Naive thymus-derived CD4-positive, alpha-beta T cell (primary cell): ENCODE data around the gene PCYT1A. TPM values are rescaled to one million over a fixed set of nuclear protein-coding genes. Genes with fewer than 3 reads are reported as not detected.

ENCODE experiments used
- ATAC-seq: fragments of 150-1000 bp; cut with Tn5 transposase; 2 replicates; pipeline ENCODE4 v1.10.0; 2021; ENCODE audit warnings: mild to moderate bottlenecking, moderate library complexity
- CTCF ChIA-PET: fragments of 350-600 bp; sonication (Branson Sonifier 250); formaldehyde crosslinking; loops from one replicate; lab custom pipeline; 2021; ENCODE audit warnings: antibody characterized with exemption; lab: Charles Lee
- POLR2A ChIA-PET: fragments of 350-600 bp; sonication (Branson Sonifier 250); formaldehyde crosslinking; loops from one replicate; lab custom pipeline; 2021; ENCODE audit warnings: antibody characterized with exemption, inconsistent platforms; lab: Charles Lee
- DNase-seq, 9 donors: peaks; one replicate each; pipeline versions ENCODE4 v3.0.0 to v3.0.0-alpha.2; 2020 to 2022; ENCODE audit warnings: mixed read lengths in 1 of 9
- H3K27ac ChIP-seq: one replicate; pipeline ENCODE4 v1.7.0; 2013; ENCODE audit warnings: mild to moderate bottlenecking, low read depth, low read length, moderate library complexity
- H3K27me3 ChIP-seq, 2 donors: one replicate each; pipeline ENCODE4 v1.7.0; 2013; ENCODE audit warnings: low read length in 2 of 2, mild to moderate bottlenecking in 2 of 2, moderate library complexity in 2 of 2; ENCODE audit not compliant: control insufficient read depth in 2 of 2, insufficient read depth in 2 of 2
- H3K36me3 ChIP-seq, 3 experiments: 1 replicate in 2 of 3; 2 replicates in 1 of 3; pipeline ENCODE4 v1.7.0; 2013; ENCODE audit warnings: low read length in 3 of 3, mild to moderate bottlenecking in 3 of 3, moderate library complexity in 1 of 3; ENCODE audit not compliant: insufficient read depth in 3 of 3, control insufficient read depth in 2 of 3
- H3K4me1 ChIP-seq, 2 donors: one replicate each; pipeline ENCODE4 v1.7.0; 2013; ENCODE audit warnings: low read length in 2 of 2, mild to moderate bottlenecking in 2 of 2, moderate library complexity in 1 of 2; ENCODE audit not compliant: control insufficient read depth in 2 of 2, insufficient read depth in 2 of 2
- H3K4me3 ChIP-seq: 2 replicates; pipeline ENCODE4 v1.7.0; 2013; ENCODE audit warnings: mild to moderate bottlenecking, low read length
- H3K9me3 ChIP-seq, 3 experiments: 1 replicate in 2 of 3; 2 replicates in 1 of 3; pipeline ENCODE4 v1.7.0; 2013; ENCODE audit warnings: low read length in 3 of 3; ENCODE audit not compliant: control insufficient read depth in 2 of 3
- H3K27ac Mint-ChIP-seq, 9 donors: one replicate each; pipeline ENCODE4 v1.8.0; 2020 to 2022; ENCODE audit warnings: mixed read lengths in 9 of 9, mild to moderate bottlenecking in 8 of 9, moderate library complexity in 5 of 9, inconsistent platforms in 2 of 9
- H3K27me3 Mint-ChIP-seq, 5 donors: one replicate each; pipeline ENCODE4 v1.8.0; 2021 to 2022; ENCODE audit warnings: mixed read lengths in 5 of 5, mild to moderate bottlenecking in 1 of 5
- H3K36me3 Mint-ChIP-seq, 5 donors: one replicate each; pipeline ENCODE4 v1.8.0; 2020 to 2022; ENCODE audit warnings: mixed read lengths in 5 of 5, mild to moderate bottlenecking in 3 of 5, inconsistent platforms in 1 of 5
- H3K4me1 Mint-ChIP-seq, 7 donors: one replicate each; pipeline ENCODE4 v1.8.0; 2020 to 2022; ENCODE audit warnings: mixed read lengths in 7 of 7, mild to moderate bottlenecking in 3 of 7, inconsistent platforms in 1 of 7
- H3K4me3 Mint-ChIP-seq, 10 donors: one replicate each; pipeline ENCODE4 v1.8.0; 2020 to 2022; ENCODE audit warnings: mild to moderate bottlenecking in 10 of 10, mixed read lengths in 10 of 10, moderate library complexity in 6 of 10, inconsistent platforms in 2 of 10
- H3K9me3 Mint-ChIP-seq, 11 donors: one replicate each; pipeline ENCODE4 v1.8.0; 2020 to 2022; ENCODE audit warnings: mixed read lengths in 11 of 11, mild to moderate bottlenecking in 4 of 11, inconsistent platforms in 1 of 11, moderate library complexity in 1 of 11
- intact Hi-C, 2 donors: fragments of 100-400 bp; cut with micrococcal nuclease; formaldehyde crosslinking; loops; one replicate each; pipeline ENCODE4 v1.15.1; 2023
- polyA plus RNA-seq, 2 donors: library from polyadenylated mRNA; unstranded; fragments of 300-500 nt; fragmentation: Illumina TruSeq; gene quantifications; one replicate each; pipeline ENCODE4 v1.2.3, GENCODE V29; 2021
- total RNA-seq, 6 experiments: library from RNA in 5 of 6; stranded (reverse) in 5 of 6; gene quantifications; 1 replicate in 5 of 6; 2 replicates in 1 of 6; pipeline ENCODE4 v1.2.3 and lab custom pipeline; 2021 to 2026

PCYT1A gene
- total and polyA plus RNA-seq, 7 experiments from 2014 or later: 11.5 to 87.6 (median 59.4) TPM

DNA sequence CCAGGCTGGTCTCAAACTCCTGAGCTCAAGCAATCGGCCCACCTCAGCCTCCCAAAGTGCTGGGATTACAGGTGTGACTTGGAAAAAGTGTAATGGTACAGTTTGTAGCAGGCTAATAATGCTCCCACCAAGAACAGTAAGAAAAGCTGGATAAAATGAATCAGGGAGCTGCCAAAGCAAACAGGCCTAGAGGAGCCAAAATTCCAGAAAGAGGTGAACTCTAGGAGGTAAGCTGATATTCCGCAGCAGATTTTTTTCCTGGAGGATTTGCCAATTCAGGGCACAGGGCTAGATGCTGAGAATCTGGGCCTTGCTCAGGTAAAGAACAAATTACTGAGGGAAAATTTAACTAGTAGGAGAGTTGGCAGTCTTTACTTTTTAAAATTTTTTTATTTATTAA lies 11.0 kb upstream of the PCYT1A start:
- no peaks in the 10 kb centered on the region for H3K4me1 Mint-ChIP-seq
- no peak for ATAC-seq
- Histone ChIP-seq H3K9me3 (no peaks in the 10 kb centered on the region), H3K27ac (no peak overlapping the region), H3K4me3 (no peak overlapping the region), H3K27me3 (no peaks in the 10 kb centered on the region), H3K36me3 (no peaks in the 10 kb centered on the region), H3K4me1 (no peaks in the 10 kb centered on the region)
- POLR2A ChIA-PET: interaction anchor here (1.2 kb wide), 1 partner anchor 10 kb away, joined by 3 read pairs; no protein-coding TSS in a partner anchor
- DNase-seq: no peak
- CTCF ChIA-PET: interaction anchor here (1.2 kb wide), 1 partner anchor 271 kb away, joined by 4 read pairs; no protein-coding TSS in a partner anchor
- H3K27me3 Mint-ChIP-seq: no peaks in the 10 kb centered on the region
- intact Hi-C loops: no loop called here
- no peak overlapping the region for H3K27ac Mint-ChIP-seq
- H3K9me3 Mint-ChIP-seq: no peaks in the 10 kb centered on the region
- peaks cover 5 to 25% (median 16%) of the 10 kb centered on the region in 5 donors for H3K36me3 Mint-ChIP-seq
- no peak overlapping the region for H3K4me3 Mint-ChIP-seq

DNA sequence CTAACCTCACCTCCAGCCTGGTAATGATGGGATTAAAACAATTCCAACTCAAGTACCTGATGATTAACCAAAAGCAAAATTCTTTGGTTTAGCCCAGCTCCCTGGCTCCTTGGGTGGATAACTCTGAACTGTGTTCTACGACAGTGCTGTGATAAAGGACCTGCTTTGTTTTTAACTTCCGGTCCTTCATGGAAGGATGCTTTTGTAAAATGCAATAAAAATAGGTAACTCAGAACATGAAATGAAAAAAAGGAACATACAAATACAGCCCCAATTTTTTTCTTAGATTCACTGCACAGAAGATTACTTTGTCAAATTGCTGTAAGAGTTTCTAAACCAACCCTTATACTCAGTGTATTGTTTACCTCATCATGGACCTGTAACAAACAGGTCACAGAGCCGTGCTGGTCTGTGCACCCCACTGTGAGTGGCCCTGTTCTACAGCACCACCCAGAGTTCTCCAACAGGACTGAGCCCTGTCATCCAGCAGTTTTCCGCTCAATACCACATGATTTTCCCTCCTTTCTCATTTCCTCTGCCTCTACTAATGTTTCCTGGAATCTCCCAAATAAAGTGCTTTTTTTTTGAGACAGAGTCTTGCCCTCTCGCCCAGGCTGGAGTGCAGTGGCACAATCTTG lies 4.9 kb upstream of the PCYT1A start:
- peaks cover 0 to 2% (median 0%) of the 10 kb centered on the region in 5 donors for H3K27me3 Mint-ChIP-seq
- ATAC-seq (no peak), DNase-seq (no peak)
- H3K4me1 Mint-ChIP-seq: peaks cover 1 to 17% (median 11%) of the 10 kb centered on the region in 7 donors
- Histone ChIP-seq H3K27ac (no peak overlapping the region), H3K9me3 (no peaks in the 10 kb centered on the region), H3K4me3 (no peak overlapping the region), H3K36me3 (peaks cover 0 to 6% (median 0%) of the 10 kb centered on the region in 3 experiments), H3K27me3 (no peaks in the 10 kb centered on the region), H3K4me1 (no peaks in the 10 kb centered on the region)
- POLR2A ChIA-PET: no interaction called here
- peaks cover 0 to 10% (median 4%) of the 10 kb centered on the region in 5 donors for H3K36me3 Mint-ChIP-seq
- H3K4me3 Mint-ChIP-seq: no peak overlapping the region
- H3K27ac Mint-ChIP-seq: peak overlapping the region in 3 of 9 donors; percentile 19 to 51 (median 26)
- H3K9me3 Mint-ChIP-seq: no peaks in the 10 kb centered on the region
- CTCF ChIA-PET: no interaction called here
- intact Hi-C loops: no loop called here

DNA sequence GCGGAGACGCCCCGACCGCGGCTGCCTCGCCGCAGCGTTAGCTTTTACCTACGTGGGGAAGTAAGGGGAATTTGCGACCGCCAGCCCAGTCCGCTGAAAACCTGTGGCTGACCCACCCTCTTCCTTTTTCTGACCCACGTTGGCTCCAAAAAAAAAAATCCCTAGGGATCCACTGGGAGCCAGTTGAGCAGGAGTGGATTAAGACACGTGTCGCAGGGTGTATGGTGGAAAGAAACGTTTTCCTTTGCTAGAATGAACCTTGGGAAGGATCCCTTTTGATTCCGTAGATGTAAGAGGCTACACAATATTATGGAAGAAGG lies 575 bp upstream of the PCYT1A start:
- H3K4me3 Mint-ChIP-seq: peak overlapping the region; percentile 98 to 100 (median 99)
- peaks cover 20 to 56% (median 46%) of the 10 kb centered on the region in 7 donors for H3K4me1 Mint-ChIP-seq
- ChIA-PET POLR2A (interaction anchor here (0.6 to 3.5 kb wide), 4 partner anchors 10 to 30 kb away, joined by 3 to 22 read pairs (median 3); partner anchors contain the start of gene DYNLT2B), CTCF (no interaction called here)
- Histone ChIP-seq H3K4me1 (peaks cover 12 to 15% of the 10 kb centered on the region in 2 donors), H3K27me3 (no peaks in the 10 kb centered on the region), H3K36me3 (peaks cover 0 to 10% (median 0%) of the 10 kb centered on the region in 3 experiments), H3K27ac (peak overlapping the region; percentile 84), H3K9me3 (no peaks in the 10 kb centered on the region), H3K4me3 (peak overlapping the region; percentile 99)
- H3K27me3 Mint-ChIP-seq: peaks cover 0 to 2% (median 0%) of the 10 kb centered on the region in 5 donors
- H3K36me3 Mint-ChIP-seq: peaks cover 0 to 16% (median 4%) of the 10 kb centered on the region in 5 donors
- intact Hi-C loops: no loop called here
- ATAC-seq (no peak), DNase-seq (peak in 3 of 9 donors; percentile 22 to 41 (median 33))
- H3K27ac Mint-ChIP-seq: peak overlapping the region in 7 of 9 donors; percentile 59 to 98 (median 95)
- H3K9me3 Mint-ChIP-seq: no peaks in the 10 kb centered on the region

DNA sequence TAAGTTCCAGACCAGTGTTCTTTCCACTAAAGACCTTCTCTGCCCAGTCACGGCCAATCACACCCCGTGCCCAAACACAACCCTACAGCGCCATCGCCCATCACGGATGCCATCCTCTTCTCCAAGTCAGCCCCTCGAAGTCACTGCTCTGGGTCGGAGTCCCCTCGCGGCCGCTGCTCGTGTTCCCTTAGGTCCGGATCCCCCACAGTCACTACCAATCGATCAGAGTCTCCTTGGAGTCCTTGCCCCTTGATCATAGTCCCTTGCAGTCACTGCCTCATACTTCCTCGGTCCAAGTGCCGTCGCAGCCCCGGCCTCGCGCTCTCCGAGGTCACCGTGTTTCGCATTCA lies 461 bp downstream of the PCYT1A start:
- no peaks in the 10 kb centered on the region for H3K27me3 ChIP-seq
- peaks cover 0 to 2% (median 0%) of the 10 kb centered on the region in 5 donors for H3K27me3 Mint-ChIP-seq
- ATAC-seq (peak; percentile 26), DNase-seq (peak in 3 of 9 donors; percentile 4 to 32 (median 5))
- H3K27ac Mint-ChIP-seq: peak overlapping the region; percentile 92 to 98 (median 97)
- H3K9me3 Mint-ChIP-seq: no peaks in the 10 kb centered on the region
- peak overlapping the region; percentile 98 to 100 (median 99) for H3K4me3 Mint-ChIP-seq
- intact Hi-C loops: loop anchor here (1.0 kb wide), 7 partner anchors 8 to 580 kb away; partner anchors contain the start of genes DYNLT2B (in 2 of the 2), RNF168 (in 1 of the 2), SENP5 (in 1 of the 2) and UBXN7 (in 1 of the 2)
- H3K27ac ChIP-seq: peak overlapping the region; percentile 84
- peaks cover 0 to 16% (median 4%) of the 10 kb centered on the region in 5 donors for H3K36me3 Mint-ChIP-seq
- H3K4me3 ChIP-seq: peak overlapping the region; percentile 99
- peaks cover 12 to 15% of the 10 kb centered on the region in 2 donors for H3K4me1 ChIP-seq
- ChIA-PET POLR2A (interaction anchor here (0.5 to 3.5 kb wide), 3 partner anchors 10 to 31 kb away, joined by 3 to 22 read pairs (median 3); partner anchors contain the start of gene DYNLT2B), CTCF (no interaction called here)
- peaks cover 0 to 10% (median 0%) of the 10 kb centered on the region in 3 experiments for H3K36me3 ChIP-seq
- H3K4me1 Mint-ChIP-seq: peaks cover 20 to 58% (median 49%) of the 10 kb centered on the region in 7 donors
- H3K9me3 ChIP-seq: no peaks in the 10 kb centered on the region

DNA sequence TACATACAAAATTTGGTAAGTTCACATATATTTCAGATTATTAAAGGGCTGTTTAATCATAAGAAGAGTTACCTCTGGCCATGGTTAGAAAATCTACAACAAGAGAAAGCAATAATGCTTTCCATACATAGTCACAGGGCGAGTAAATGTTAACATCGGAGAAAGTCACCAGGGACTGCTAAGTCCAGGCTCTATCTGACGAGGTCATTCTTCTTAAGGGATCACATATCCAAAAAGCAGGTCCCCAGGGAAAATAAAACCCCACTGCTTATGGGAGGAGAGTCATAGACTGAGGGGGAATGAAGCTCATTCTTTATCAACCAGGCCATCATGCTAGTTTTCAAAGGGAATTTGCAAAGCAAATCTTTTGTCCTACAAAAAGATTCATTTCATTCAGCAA lies 3.1 kb downstream of the PCYT1A start:
- no peaks in the 10 kb centered on the region for H3K27me3 ChIP-seq
- ChIA-PET CTCF (no interaction called here), POLR2A (no interaction called here)
- no peak overlapping the region for H3K27ac ChIP-seq
- Mint-ChIP-seq H3K4me3 (peak overlapping the region in 1 of 10 donors; percentile 3), H3K27me3 (peaks cover 0 to 2% (median 0%) of the 10 kb centered on the region in 5 donors), H3K4me1 (peaks cover 31 to 77% (median 67%) of the 10 kb centered on the region in 7 donors), H3K36me3 (peaks cover 0 to 20% (median 4%) of the 10 kb centered on the region in 5 donors), H3K9me3 (no peaks in the 10 kb centered on the region), H3K27ac (peak overlapping the region in 7 of 9 donors; percentile 0 to 76 (median 34))
- no peaks in the 10 kb centered on the region for H3K9me3 ChIP-seq
- no peak for ATAC-seq
- intact Hi-C loops: no loop called here
- DNase-seq: no peak
- H3K4me3 ChIP-seq: no peak overlapping the region
- H3K4me1 ChIP-seq: peaks cover 12 to 22% of the 10 kb centered on the region in 2 donors
- H3K36me3 ChIP-seq: peaks cover 0 to 10% (median 0%) of the 10 kb centered on the region in 3 experiments

DNA sequence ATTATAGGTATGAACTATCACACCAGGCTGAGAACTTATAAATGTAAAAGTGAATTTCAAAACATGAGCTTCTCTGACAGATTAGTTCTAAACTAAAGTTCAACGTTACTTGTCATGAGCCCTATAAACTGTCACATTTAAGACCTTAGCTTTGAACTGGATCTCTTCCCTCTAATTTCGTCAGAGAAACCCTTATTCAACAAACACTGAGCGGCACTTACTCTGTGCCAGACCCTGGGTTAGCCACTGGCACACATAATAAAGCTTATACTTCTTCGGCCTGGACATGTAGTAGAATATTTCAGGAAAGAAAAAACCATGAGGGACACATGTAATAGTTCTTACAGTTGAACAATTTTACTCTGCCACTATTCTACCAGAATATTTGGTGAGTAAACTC lies 5.6 kb downstream of the PCYT1A start:
- ChIA-PET POLR2A (interaction anchor here (1.2 kb wide), 1 partner anchor 43 kb away, joined by 3 read pairs; no protein-coding TSS in a partner anchor), CTCF (no interaction called here)
- ATAC-seq (no peak), DNase-seq (no peak)
- Mint-ChIP-seq H3K36me3 (peaks cover 0 to 25% (median 0%) of the 10 kb centered on the region in 5 donors), H3K4me1 (peaks cover 31 to 79% (median 68%) of the 10 kb centered on the region in 7 donors), H3K9me3 (peaks cover 0 to 2% (median 0%) of the 10 kb centered on the region in 11 donors), H3K27me3 (no peaks in the 10 kb centered on the region), H3K27ac (peak overlapping the region in 5 of 9 donors; percentile 3 to 72 (median 29)), H3K4me3 (no peak overlapping the region)
- Histone ChIP-seq H3K4me1 (peaks cover 11 to 22% of the 10 kb centered on the region in 2 donors), H3K27ac (no peak overlapping the region), H3K9me3 (no peaks in the 10 kb centered on the region), H3K27me3 (no peaks in the 10 kb centered on the region), H3K36me3 (peaks cover 0 to under 1% (median 0%) of the 10 kb centered on the region in 3 experiments), H3K4me3 (no peak overlapping the region)
- intact Hi-C loops: no loop called here
